ENCODE results near the gene ADCY4.

GRCh38 chr14:24310265-24310645 is 24.6 kb downstream of the ADCY4 start:
- TF ChIP-seq EZH2 (IDR thresholded peaks at IDR 0.05; ENCODE audit: insufficient read depth, poor library complexity, severe bottlenecking) (no peak), EZH2phosphoT487 (IDR thresholded peaks at IDR 0.05; ENCODE audit: insufficient read depth, low read depth) (no peak)

All from GM23248 (cell line).